Psoas muscle (tissue), 8 donors: ENCODE results near the gene VIPAS39. TPM values are rescaled to one million over a fixed set of nuclear protein-coding genes. Genes with fewer than 3 reads are reported as not detected.

Experiments
- ATAC-seq, 4 donors: fragments of 200-7000 bp; cut with Tn5 transposase; one replicate each; pipeline ENCODE4 v1.9.1; 2020; ENCODE audit warnings: moderate library complexity in 3 of 4, mild to moderate bottlenecking in 2 of 4
- DNase-seq, 2 donors: peaks; one replicate each; pipeline ENCODE4 v3.0.0-alpha.2; 2020
- H3K27ac ChIP-seq: fragments of 200-600 bp; one replicate; pipeline ENCODE4 v1.8.0; 2022
- H3K27me3 ChIP-seq, 3 donors: fragments of 200-600 bp in 1 of 3; one replicate each; pipeline versions ENCODE4 v1.6.1 to v1.8.0; 2013 to 2022; ENCODE audit warnings: low read length in 2 of 3, mild to moderate bottlenecking in 2 of 3, moderate library complexity in 1 of 3; ENCODE audit not compliant: insufficient read depth in 3 of 3
- H3K36me3 ChIP-seq, 2 donors: fragments of 200-600 bp in 1 of 2; one replicate each; pipeline versions ENCODE4 v1.6.1 to v1.8.0; 2013 to 2022; ENCODE audit warnings: low read depth in 1 of 2, mild to moderate bottlenecking in 1 of 2, moderate library complexity in 1 of 2; ENCODE audit not compliant: insufficient read depth in 1 of 2
- H3K4me1 ChIP-seq: fragments of 200-600 bp; one replicate; pipeline ENCODE4 v1.8.0; 2022
- H3K4me3 ChIP-seq: fragments of 200-600 bp; one replicate; pipeline ENCODE4 v1.8.0; 2022; ENCODE audit warnings: mild to moderate bottlenecking
- H3K9me3 ChIP-seq: fragments of 200-600 bp; one replicate; pipeline ENCODE4 v1.8.0; 2022
- WGBS, 3 donors: extraction: QIAGEN DNeasy Blood & Tissue Kit; methylation state at CpG; one replicate each; pipeline versions ENCODE4 v1.1.6 to v1.1.7; 2013; 5-methylcytosine and 5-hydroxymethylcytosine counted together
- intact Hi-C, 2 donors: fragments of 100-400 bp; cut with DNase I; formaldehyde crosslinking; loops; one replicate each; pipeline versions ENCODE4 v1.11.0 to v1.14.2; 2022
- polyA plus RNA-seq, 3 donors: library from polyadenylated mRNA; stranded (reverse); fragments of 200-250 nt; gene quantifications; one replicate each; pipeline ENCODE4 v1.2.3, GENCODE V29; 2013
- total RNA-seq, 4 donors: library from RNA; stranded (reverse); fragmentation: NEBNext Ultra II Directional in 2 of 4; extraction: Animal tissue kit (Norgen Biotek cat#: 25700) in 2 of 4; gene quantifications; one replicate each; pipeline versions ENCODE4 v1.2.1 to v1.2.4, GENCODE V29; 2021 to 2023
- TF ChIP-seq, protein P1 (sequence below): fragments of 200-600 bp; IDR thresholded peaks from one replicate; pipeline ENCODE4 v1.8.0; 2022; ENCODE audit warnings: antibody characterized with exemption
- donor health status: healthy with polysubstance abuse.
- donor health status: DM: no; HTN: no; CAD: no; lungs with moderate emphysema.
- donor health status: Bipolar disorder and iron deficiency.
- donor health status: healthy.
- donor health status: DM: yes; HTN: yes; CAD: no.
- donor health status: DM: no; HTN: no; CAD: no.
- donor health status: DM: no; HTN: no; CAD: no.
- donor health status: DM: yes; HTN: yes; CAD: no.

The VIPAS39 gene
- total and polyA plus RNA-seq, 7 donors = 9.6 to 22.2 (median 12.5) TPM

DNA sequence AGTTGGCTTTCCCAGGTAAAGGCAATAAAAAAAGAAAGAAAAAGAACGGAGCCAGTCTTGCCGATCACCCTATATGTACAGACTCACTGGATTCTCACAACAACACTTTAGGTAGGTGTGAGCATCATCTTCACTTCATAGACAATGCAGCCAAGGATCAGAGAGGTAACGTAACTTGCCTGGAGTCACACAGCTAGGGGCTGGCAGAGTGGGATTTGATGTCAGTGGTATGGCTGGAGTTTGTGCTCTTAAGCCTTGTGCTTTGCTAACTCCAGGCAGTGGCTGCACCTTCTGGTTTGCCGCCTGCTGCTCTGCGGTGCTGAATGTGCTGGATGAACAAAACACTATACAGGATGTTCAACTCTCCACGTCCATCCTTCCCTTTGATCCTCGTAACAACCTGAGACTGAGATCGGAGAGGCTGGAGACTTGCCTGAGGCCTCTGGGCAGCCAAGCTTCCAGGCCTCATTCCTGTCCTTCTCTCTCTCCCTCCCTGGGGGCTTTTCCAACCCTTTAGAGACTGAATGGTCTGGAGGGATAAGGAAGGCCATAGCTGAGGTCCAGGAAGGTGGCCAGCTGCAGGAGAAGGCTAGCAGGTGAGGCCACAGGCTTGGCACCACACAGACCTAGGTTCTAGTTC, 33.1 kb upstream of the VIPAS39 start:
- Histone ChIP-seq H3K27ac (no peak overlapping the region), H3K27me3 (peaks cover 0 to 1% (median 0%) of the 10 kb centered on the region in 3 donors), H3K4me1 (no peaks in the 10 kb centered on the region), H3K4me3 (no peak overlapping the region), H3K9me3 (no peaks in the 10 kb centered on the region), H3K36me3 (no peaks in the 10 kb centered on the region)
- intact Hi-C loops = no loop called here
- TF ChIP-seq, protein P1, sequence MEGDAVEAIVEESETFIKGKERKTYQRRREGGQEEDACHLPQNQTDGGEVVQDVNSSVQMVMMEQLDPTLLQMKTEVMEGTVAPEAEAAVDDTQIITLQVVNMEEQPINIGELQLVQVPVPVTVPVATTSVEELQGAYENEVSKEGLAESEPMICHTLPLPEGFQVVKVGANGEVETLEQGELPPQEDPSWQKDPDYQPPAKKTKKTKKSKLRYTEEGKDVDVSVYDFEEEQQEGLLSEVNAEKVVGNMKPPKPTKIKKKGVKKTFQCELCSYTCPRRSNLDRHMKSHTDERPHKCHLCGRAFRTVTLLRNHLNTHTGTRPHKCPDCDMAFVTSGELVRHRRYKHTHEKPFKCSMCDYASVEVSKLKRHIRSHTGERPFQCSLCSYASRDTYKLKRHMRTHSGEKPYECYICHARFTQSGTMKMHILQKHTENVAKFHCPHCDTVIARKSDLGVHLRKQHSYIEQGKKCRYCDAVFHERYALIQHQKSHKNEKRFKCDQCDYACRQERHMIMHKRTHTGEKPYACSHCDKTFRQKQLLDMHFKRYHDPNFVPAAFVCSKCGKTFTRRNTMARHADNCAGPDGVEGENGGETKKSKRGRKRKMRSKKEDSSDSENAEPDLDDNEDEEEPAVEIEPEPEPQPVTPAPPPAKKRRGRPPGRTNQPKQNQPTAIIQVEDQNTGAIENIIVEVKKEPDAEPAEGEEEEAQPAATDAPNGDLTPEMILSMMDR = no peak
- 80 to 87% (median 82%) methylated on average over 8 of the region's 8 CpGs for WGBS, 3 donors
- DNase-seq (no peak), ATAC-seq (no peak)

DNA sequence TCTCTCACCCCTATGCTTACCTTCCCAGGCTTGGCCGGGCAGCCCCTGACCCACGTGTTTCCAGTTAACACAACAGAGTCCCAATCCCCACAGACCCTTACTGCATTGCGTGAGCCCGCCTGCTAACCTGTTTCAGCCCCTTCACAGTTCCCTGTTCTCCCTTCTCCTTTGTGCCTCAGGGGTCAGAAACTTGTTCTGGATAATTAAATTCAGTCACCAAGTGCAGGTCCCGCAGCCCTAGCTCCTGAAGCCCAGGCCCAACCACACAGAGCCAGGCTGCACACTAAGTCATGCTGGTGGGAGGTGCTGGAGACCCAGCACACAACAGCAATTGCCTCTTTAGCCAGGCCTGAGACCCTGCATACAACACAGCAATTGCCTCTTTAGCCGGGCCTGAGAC, 31.6 kb upstream of the VIPAS39 start:
- DNase-seq (no peak), ATAC-seq (no peak)
- Histone ChIP-seq H3K27me3 (no peaks in the 10 kb centered on the region), H3K4me1 (no peaks in the 10 kb centered on the region), H3K36me3 (no peaks in the 10 kb centered on the region), H3K9me3 (no peaks in the 10 kb centered on the region), H3K27ac (no peak overlapping the region), H3K4me3 (no peak overlapping the region)
- intact Hi-C loops = no loop called here
- TF ChIP-seq, protein P1 = no peak
- WGBS, 3 donors = 73 to 81% (median 75%) methylated on average over 6 of the region's 6 CpGs

DNA sequence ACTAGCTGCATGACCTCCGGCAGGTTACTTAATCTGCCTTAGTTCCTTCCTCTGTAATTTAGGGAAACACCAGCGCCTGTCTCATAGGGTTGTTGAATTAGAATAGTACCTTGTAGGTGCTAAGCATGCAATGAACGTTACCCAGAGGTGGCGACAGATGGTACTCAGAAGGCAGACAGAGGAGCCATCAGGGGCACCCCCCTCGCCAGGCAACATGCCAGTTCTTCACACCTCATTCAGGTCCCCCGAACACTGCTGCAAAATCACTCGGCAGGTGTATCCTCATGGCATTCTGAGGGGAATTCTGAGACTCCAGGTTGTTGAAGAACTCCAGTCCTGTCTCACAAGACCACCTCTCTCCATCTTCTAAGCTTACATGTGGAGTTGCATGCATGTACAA, 31.2 kb upstream of the VIPAS39 start:
- 75 to 77% (median 75%) methylated on average over 7 of the region's 7 CpGs for WGBS, 3 donors
- no peaks in the 10 kb centered on the region for H3K27me3 ChIP-seq

DNA sequence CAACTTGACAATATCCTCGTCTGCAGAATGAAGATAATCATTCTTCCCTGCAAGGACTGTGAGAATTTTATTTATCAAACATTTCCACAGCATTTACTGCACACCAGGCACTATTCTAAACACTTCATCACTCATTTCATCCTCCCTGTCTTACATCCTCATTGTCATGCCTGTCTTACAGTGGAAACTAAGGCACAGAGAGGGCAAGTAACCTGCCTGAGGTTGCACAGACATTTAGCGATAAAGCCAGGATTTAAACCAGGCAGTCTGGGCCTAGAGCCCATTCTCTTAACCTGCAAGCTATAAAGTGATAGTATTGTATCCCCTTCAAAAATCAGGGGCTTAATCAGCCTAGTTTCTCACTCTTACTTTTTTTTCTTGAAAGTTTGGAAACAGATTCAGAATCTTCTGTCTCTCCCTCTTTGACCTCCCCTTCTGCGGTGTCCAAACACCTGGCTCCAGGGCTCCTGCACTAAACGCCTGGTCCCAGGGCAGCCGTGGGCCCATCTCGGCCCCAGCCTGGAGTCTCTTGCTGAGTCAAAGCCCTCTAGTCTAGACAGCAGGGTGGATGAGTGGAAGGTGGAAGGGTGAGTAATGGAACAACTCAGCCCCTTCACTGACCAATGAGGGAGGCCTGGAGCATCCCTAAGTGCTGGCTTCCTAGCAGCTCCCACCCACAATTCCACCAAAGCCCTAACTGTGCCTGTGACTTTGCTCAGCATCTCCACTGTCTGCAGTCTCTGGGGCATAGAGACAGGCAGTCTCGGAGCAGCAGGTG, 28.7 kb upstream of the VIPAS39 start:
- no peak overlapping the region for H3K27ac ChIP-seq
- no peaks in the 10 kb centered on the region for H3K9me3 ChIP-seq
- TF ChIP-seq, protein P1 = no peak
- no peaks in the 10 kb centered on the region for H3K36me3 ChIP-seq
- no peaks in the 10 kb centered on the region for H3K27me3 ChIP-seq
- intact Hi-C loops = no loop called here
- no peak overlapping the region for H3K4me3 ChIP-seq
- ATAC-seq (no peak), DNase-seq (no peak)
- 87 to 89% (median 89%) methylated on average over 7 of the region's 7 CpGs for WGBS, 3 donors
- no peaks in the 10 kb centered on the region for H3K4me1 ChIP-seq

More for the DNA sequence above, 31.2 kb upstream of the VIPAS39 start:
- Histone ChIP-seq H3K9me3 (no peaks in the 10 kb centered on the region), H3K36me3 (no peaks in the 10 kb centered on the region), H3K27ac (no peak overlapping the region), H3K4me1 (no peaks in the 10 kb centered on the region), H3K4me3 (no peak overlapping the region)
- no peak for DNase-seq
- intact Hi-C loops = no loop called here
- no peak for ATAC-seq
- TF ChIP-seq, protein P1 = no peak
